ENCODE results near the gene KCNA10.

DNA sequence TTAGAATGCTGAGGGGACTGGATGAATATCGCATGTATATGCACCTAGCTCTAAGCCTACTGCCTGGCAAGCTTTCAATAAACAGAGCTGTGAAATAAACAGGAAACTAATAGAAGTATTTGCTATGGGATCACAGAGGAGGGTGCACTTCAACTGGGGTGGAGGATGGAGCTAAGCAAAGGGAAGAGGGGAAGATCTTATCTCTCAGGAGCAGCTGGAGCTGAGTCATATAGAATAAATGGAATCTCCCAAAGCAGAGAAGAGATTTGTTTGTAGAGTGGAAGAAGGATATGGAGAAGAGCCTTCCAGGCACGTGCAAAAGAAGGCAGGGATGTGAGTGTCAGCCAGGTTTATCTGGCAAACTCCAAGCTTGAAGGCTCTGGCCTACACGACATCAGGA is 17.0 kb upstream of the KCNA10 start:
- TF ChIP-seq, protein P1, sequence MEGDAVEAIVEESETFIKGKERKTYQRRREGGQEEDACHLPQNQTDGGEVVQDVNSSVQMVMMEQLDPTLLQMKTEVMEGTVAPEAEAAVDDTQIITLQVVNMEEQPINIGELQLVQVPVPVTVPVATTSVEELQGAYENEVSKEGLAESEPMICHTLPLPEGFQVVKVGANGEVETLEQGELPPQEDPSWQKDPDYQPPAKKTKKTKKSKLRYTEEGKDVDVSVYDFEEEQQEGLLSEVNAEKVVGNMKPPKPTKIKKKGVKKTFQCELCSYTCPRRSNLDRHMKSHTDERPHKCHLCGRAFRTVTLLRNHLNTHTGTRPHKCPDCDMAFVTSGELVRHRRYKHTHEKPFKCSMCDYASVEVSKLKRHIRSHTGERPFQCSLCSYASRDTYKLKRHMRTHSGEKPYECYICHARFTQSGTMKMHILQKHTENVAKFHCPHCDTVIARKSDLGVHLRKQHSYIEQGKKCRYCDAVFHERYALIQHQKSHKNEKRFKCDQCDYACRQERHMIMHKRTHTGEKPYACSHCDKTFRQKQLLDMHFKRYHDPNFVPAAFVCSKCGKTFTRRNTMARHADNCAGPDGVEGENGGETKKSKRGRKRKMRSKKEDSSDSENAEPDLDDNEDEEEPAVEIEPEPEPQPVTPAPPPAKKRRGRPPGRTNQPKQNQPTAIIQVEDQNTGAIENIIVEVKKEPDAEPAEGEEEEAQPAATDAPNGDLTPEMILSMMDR (IDR thresholded peaks at IDR 0.05; ENCODE audit: extremely low read depth in 1 of 2, insufficient read depth in 1 of 2, low read depth in 1 of 2, low read length in 2 of 2), result no peak
- TF ChIP-seq POLR2A (IDR thresholded peaks at IDR 0.05; ENCODE audit: low read depth, low read length), result no peak
- TF ChIP-seq EZH2 (IDR thresholded peaks at IDR 0.05; ENCODE audit: borderline replicate concordance, low read depth, low read length, severe bottlenecking), result no peak
- TF ChIP-seq POLR2AphosphoS5 (IDR thresholded peaks at IDR 0.05; ENCODE audit: insufficient read depth, low read depth, low read length), result no peak
- no peak for TF ChIP-seq FOS (IDR thresholded peaks at IDR 0.05; ENCODE audit: borderline replicate concordance, insufficient read depth, low read length)
- TF ChIP-seq, protein P2, sequence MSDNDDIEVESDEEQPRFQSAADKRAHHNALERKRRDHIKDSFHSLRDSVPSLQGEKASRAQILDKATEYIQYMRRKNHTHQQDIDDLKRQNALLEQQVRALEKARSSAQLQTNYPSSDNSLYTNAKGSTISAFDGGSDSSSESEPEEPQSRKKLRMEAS (IDR thresholded peaks at IDR 0.05; ENCODE audit: insufficient read depth, insufficient read length), result no peak
- TF ChIP-seq MYC (IDR thresholded peaks at IDR 0.05; ENCODE audit: low read depth, low read length), result no peak
- TF ChIP-seq GATA2 (IDR thresholded peaks at IDR 0.05; ENCODE audit: insufficient read depth, insufficient read length, low read depth, low read length), result peak; percentile 11
